PC-3 (cell line): ENCODE results near the gene RAB6B.

ENCODE experiments used
- CTCF ChIP-seq: fragments of 300-600 bp; sonication (generic); conservative IDR thresholded peaks from 2 replicates; pipeline ENCODE4 v1.5.1; 2017; ENCODE audit warnings: antibody characterized with exemption, low read depth, mild to moderate bottlenecking, low read length
- EZH2 ChIP-seq: fragments of 300-600 bp; sonication (generic); IDR thresholded peaks from one replicate; pipeline ENCODE4 v1.6.1; 2017; ENCODE audit warnings: antibody characterized with exemption, mild to moderate bottlenecking, low read length; ENCODE audit not compliant: unreplicated experiment

- TF ChIP-seq CTCF (no peak), EZH2 (no peak)
Observed at GRCh38 chr3:133837487-133838295, 58.0 kb downstream of the RAB6B start.
